Esophagus squamous epithelium (tissue), 5 donors: ENCODE data around the gene ZNF407. TPM values are rescaled to one million over a fixed set of nuclear protein-coding genes. Genes with fewer than 3 reads are reported as not detected.

ENCODE experiments used
- DNase-seq: peaks from one replicate; lab custom pipeline; 2025; lab: John Stamatoyannopoulos, UW
- H3K27ac ChIP-seq, 4 donors: fragments of 200-600 bp; sonication (generic); one replicate each; pipeline ENCODE4 v1.5.1; 2016 to 2019; ENCODE audit warnings: mild to moderate bottlenecking in 1 of 4
- H3K27me3 ChIP-seq, 4 donors: fragments of 200-600 bp; sonication (generic); 1 replicate in 3 of 4; 2 replicates in 1 of 4; pipeline versions ENCODE4 v1.5.1 to v1.6.0; 2017 to 2021; ENCODE audit warnings: antibody characterized with exemption in 1 of 4
- H3K36me3 ChIP-seq, 3 donors: fragments of 200-600 bp; sonication (generic); one replicate each; pipeline ENCODE4 v1.5.1; 2016 to 2019
- H3K4me1 ChIP-seq, 3 donors: fragments of 200-600 bp; sonication (generic); one replicate each; pipeline ENCODE4 v1.5.1; 2017 to 2019
- H3K4me3 ChIP-seq, 4 donors: fragments of 200-600 bp; sonication (generic); 1 replicate in 3 of 4; 2 replicates in 1 of 4; pipeline ENCODE4 v1.5.1; 2016 to 2019; ENCODE audit warnings: mild to moderate bottlenecking in 2 of 4, moderate library complexity in 1 of 4
- H3K9me3 ChIP-seq, 3 donors: fragments of 200-600 bp; sonication (generic); one replicate each; pipeline ENCODE4 v1.5.1; 2016 to 2019
- CTCF ChIP-seq, 6 experiments: fragments of 450-650 bp in 4 of 6; fragments of 200-600 bp in 2 of 6; sonication (generic) in 2 of 6; IDR thresholded peaks; one replicate each; pipeline ENCODE4 v1.5.1; 2016 to 2019; ENCODE audit warnings: antibody characterized with exemption in 6 of 6, mild to moderate bottlenecking in 4 of 6, moderate library complexity in 4 of 6
- POLR2A ChIP-seq, 4 donors: fragments of 450-650 bp; IDR thresholded peaks; one replicate each; pipeline ENCODE4 v1.6.1; 2017; ENCODE audit warnings: antibody characterized with exemption in 4 of 4, mild to moderate bottlenecking in 4 of 4, moderate library complexity in 3 of 4
- WGBS, 2 donors: methylation state at CpG; one replicate each; pipeline ENCODE4 v1.1.5; 2018; 5-methylcytosine and 5-hydroxymethylcytosine counted together
- intact Hi-C: fragments of 100-400 bp; cut with DNase I; formaldehyde crosslinking; loops from one replicate; pipeline ENCODE4 v1.15.0; 2022
- total RNA-seq, 4 donors: library from RNA; depleted of rRNA; stranded (reverse); fragments of >200 nt; gene quantifications; one replicate each; pipeline ENCODE4 v1.1.0, GENCODE V29; 2016
- donor health status: DM: yes; HTN: yes; CAD: no.

The ZNF407 gene
- total RNA-seq, 4 donors from 2014 or later = 6.4 to 21.2 (median 13.1) TPM

- 92 to 97% methylated on average over 4 of the region's 4 CpGs for WGBS, 2 donors
- TF ChIP-seq CTCF (IDR thresholded peaks at IDR 0.05) (no peak), POLR2A (IDR thresholded peaks at IDR 0.05) (no peak)
Observed at GRCh38 chr18:75043478-75043877, 445.8 kb downstream of the ZNF407 start.

GRCh38 chr18:75044296-75044695, 446.6 kb downstream of the ZNF407 start:
- WGBS, 2 donors = 88 to 93% methylated on average over 9 of the region's 9 CpGs
- H3K4me1 ChIP-seq = peaks cover 0 to 6% (median 0%) of the 10 kb centered on the region in 3 donors
- no peaks in the 10 kb centered on the region for H3K9me3 ChIP-seq
- no peak overlapping the region for H3K4me3 ChIP-seq
- no peak for TF ChIP-seq CTCF (IDR thresholded peaks at IDR 0.05)
- TF ChIP-seq POLR2A (IDR thresholded peaks at IDR 0.05) = no peak
- intact Hi-C loops = no loop called here
- no peaks in the 10 kb centered on the region for H3K36me3 ChIP-seq
- no peaks in the 10 kb centered on the region for H3K27me3 ChIP-seq
- no peak overlapping the region for H3K27ac ChIP-seq
- DNase-seq = no peak

More at GRCh38 chr18:75043478-75043877, 445.8 kb downstream of the ZNF407 start:
- DNase-seq = no peak
- H3K9me3 ChIP-seq = no peaks in the 10 kb centered on the region
- no peak overlapping the region for H3K4me3 ChIP-seq
- no peaks in the 10 kb centered on the region for H3K36me3 ChIP-seq
- intact Hi-C loops = no loop called here
- H3K4me1 ChIP-seq = peaks cover 0 to 6% (median 0%) of the 10 kb centered on the region in 3 donors
- H3K27me3 ChIP-seq = no peaks in the 10 kb centered on the region
- no peak overlapping the region for H3K27ac ChIP-seq

GRCh38 chr18:75044791-75045190, 447.1 kb downstream of the ZNF407 start:
- TF ChIP-seq CTCF (IDR thresholded peaks at IDR 0.05) = no peak
- no peak for TF ChIP-seq POLR2A (IDR thresholded peaks at IDR 0.05)
- intact Hi-C loops = no loop called here
- Histone ChIP-seq H3K36me3 (no peaks in the 10 kb centered on the region), H3K4me3 (no peak overlapping the region), H3K27me3 (no peaks in the 10 kb centered on the region), H3K27ac (no peak overlapping the region), H3K9me3 (no peaks in the 10 kb centered on the region), H3K4me1 (peaks cover 0 to 6% (median 0%) of the 10 kb centered on the region in 3 donors)
- DNase-seq = no peak
- 65 to 74% methylated on average over 5 of the region's 5 CpGs for WGBS, 2 donors

- intact Hi-C loops = no loop called here
- no peak for TF ChIP-seq CTCF (IDR thresholded peaks at IDR 0.05)
- no peak for TF ChIP-seq POLR2A (IDR thresholded peaks at IDR 0.05)
- no peaks in the 10 kb centered on the region for H3K27me3 ChIP-seq
Observed at GRCh38 chr18:75045272-75045671, 447.6 kb downstream of the ZNF407 start.

GRCh38 chr18:75047240-75047961, 449.7 kb downstream of the ZNF407 start:
- Histone ChIP-seq H3K4me1 (peaks cover 0 to 6% (median 0%) of the 10 kb centered on the region in 3 donors), H3K27me3 (no peaks in the 10 kb centered on the region), H3K27ac (no peak overlapping the region), H3K36me3 (no peaks in the 10 kb centered on the region), H3K9me3 (no peaks in the 10 kb centered on the region), H3K4me3 (no peak overlapping the region)
- DNase-seq = no peak
- TF ChIP-seq POLR2A (IDR thresholded peaks at IDR 0.05) (no peak), CTCF (IDR thresholded peaks at IDR 0.05) (no peak)
- intact Hi-C loops = no loop called here
- WGBS, 2 donors = 72 to 82% methylated on average over 12 of the region's 12 CpGs

More at GRCh38 chr18:75045272-75045671, 447.6 kb downstream of the ZNF407 start:
- H3K4me1 ChIP-seq = peaks cover 0 to 6% (median 0%) of the 10 kb centered on the region in 3 donors
- H3K36me3 ChIP-seq = no peaks in the 10 kb centered on the region
- WGBS, 2 donors = 62 to 85% methylated on average over 4 of the region's 4 CpGs
- no peak overlapping the region for H3K4me3 ChIP-seq
- H3K9me3 ChIP-seq = no peaks in the 10 kb centered on the region
- no peak overlapping the region for H3K27ac ChIP-seq
- DNase-seq = no peak
